ENCODE results near the gene FIBP. TPM values are rescaled to one million over a fixed set of nuclear protein-coding genes. Genes with fewer than 3 reads are reported as not detected.

Gene FIBP
- total and polyA plus RNA-seq, 2 of the 8 experiments (the other 6 are each of a cell fraction or from before 2014, with no cell fraction given) = 74.3 to 173 TPM

GRCh38 chr11:65853246-65853979, 34.9 kb downstream of the FIBP start (continued):
- TF ChIP-seq, protein P1, sequence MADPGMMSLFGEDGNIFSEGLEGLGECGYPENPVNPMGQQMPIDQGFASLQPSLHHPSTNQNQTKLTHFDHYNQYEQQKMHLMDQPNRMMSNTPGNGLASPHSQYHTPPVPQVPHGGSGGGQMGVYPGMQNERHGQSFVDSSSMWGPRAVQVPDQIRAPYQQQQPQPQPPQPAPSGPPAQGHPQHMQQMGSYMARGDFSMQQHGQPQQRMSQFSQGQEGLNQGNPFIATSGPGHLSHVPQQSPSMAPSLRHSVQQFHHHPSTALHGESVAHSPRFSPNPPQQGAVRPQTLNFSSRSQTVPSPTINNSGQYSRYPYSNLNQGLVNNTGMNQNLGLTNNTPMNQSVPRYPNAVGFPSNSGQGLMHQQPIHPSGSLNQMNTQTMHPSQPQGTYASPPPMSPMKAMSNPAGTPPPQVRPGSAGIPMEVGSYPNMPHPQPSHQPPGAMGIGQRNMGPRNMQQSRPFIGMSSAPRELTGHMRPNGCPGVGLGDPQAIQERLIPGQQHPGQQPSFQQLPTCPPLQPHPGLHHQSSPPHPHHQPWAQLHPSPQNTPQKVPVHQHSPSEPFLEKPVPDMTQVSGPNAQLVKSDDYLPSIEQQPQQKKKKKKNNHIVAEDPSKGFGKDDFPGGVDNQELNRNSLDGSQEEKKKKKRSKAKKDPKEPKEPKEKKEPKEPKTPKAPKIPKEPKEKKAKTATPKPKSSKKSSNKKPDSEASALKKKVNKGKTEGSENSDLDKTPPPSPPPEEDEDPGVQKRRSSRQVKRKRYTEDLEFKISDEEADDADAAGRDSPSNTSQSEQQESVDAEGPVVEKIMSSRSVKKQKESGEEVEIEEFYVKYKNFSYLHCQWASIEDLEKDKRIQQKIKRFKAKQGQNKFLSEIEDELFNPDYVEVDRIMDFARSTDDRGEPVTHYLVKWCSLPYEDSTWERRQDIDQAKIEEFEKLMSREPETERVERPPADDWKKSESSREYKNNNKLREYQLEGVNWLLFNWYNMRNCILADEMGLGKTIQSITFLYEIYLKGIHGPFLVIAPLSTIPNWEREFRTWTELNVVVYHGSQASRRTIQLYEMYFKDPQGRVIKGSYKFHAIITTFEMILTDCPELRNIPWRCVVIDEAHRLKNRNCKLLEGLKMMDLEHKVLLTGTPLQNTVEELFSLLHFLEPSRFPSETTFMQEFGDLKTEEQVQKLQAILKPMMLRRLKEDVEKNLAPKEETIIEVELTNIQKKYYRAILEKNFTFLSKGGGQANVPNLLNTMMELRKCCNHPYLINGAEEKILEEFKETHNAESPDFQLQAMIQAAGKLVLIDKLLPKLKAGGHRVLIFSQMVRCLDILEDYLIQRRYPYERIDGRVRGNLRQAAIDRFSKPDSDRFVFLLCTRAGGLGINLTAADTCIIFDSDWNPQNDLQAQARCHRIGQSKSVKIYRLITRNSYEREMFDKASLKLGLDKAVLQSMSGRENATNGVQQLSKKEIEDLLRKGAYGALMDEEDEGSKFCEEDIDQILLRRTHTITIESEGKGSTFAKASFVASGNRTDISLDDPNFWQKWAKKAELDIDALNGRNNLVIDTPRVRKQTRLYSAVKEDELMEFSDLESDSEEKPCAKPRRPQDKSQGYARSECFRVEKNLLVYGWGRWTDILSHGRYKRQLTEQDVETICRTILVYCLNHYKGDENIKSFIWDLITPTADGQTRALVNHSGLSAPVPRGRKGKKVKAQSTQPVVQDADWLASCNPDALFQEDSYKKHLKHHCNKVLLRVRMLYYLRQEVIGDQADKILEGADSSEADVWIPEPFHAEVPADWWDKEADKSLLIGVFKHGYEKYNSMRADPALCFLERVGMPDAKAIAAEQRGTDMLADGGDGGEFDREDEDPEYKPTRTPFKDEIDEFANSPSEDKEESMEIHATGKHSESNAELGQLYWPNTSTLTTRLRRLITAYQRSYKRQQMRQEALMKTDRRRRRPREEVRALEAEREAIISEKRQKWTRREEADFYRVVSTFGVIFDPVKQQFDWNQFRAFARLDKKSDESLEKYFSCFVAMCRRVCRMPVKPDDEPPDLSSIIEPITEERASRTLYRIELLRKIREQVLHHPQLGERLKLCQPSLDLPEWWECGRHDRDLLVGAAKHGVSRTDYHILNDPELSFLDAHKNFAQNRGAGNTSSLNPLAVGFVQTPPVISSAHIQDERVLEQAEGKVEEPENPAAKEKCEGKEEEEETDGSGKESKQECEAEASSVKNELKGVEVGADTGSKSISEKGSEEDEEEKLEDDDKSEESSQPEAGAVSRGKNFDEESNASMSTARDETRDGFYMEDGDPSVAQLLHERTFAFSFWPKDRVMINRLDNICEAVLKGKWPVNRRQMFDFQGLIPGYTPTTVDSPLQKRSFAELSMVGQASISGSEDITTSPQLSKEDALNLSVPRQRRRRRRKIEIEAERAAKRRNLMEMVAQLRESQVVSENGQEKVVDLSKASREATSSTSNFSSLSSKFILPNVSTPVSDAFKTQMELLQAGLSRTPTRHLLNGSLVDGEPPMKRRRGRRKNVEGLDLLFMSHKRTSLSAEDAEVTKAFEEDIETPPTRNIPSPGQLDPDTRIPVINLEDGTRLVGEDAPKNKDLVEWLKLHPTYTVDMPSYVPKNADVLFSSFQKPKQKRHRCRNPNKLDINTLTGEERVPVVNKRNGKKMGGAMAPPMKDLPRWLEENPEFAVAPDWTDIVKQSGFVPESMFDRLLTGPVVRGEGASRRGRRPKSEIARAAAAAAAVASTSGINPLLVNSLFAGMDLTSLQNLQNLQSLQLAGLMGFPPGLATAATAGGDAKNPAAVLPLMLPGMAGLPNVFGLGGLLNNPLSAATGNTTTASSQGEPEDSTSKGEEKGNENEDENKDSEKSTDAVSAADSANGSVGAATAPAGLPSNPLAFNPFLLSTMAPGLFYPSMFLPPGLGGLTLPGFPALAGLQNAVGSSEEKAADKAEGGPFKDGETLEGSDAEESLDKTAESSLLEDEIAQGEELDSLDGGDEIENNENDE (IDR thresholded peaks at IDR 0.05; ENCODE audit: insufficient replicate concordance, low read length) = no peak
- TF ChIP-seq RXRA (IDR thresholded peaks at IDR 0.05; ENCODE audit: insufficient read depth, low read depth, low read length) = no peak
- no peak for TF ChIP-seq SIRT6 (IDR thresholded peaks at IDR 0.05; ENCODE audit: low read length)
